ENCODE data around the gene NFIC. TPM values are rescaled to one million over a fixed set of nuclear protein-coding genes. Genes with fewer than 3 reads are reported as not detected.
"Not testable (repeated sequence)": the region's sequence is repeated elsewhere in the genome, so short reads cannot be mapped to it uniquely, and the experiment has no call there.

NFIC gene
- polyA plus RNA-seq, 3 donors from 2014 or later: 2.8 to 13.3 TPM; not detected in 1

DNA sequence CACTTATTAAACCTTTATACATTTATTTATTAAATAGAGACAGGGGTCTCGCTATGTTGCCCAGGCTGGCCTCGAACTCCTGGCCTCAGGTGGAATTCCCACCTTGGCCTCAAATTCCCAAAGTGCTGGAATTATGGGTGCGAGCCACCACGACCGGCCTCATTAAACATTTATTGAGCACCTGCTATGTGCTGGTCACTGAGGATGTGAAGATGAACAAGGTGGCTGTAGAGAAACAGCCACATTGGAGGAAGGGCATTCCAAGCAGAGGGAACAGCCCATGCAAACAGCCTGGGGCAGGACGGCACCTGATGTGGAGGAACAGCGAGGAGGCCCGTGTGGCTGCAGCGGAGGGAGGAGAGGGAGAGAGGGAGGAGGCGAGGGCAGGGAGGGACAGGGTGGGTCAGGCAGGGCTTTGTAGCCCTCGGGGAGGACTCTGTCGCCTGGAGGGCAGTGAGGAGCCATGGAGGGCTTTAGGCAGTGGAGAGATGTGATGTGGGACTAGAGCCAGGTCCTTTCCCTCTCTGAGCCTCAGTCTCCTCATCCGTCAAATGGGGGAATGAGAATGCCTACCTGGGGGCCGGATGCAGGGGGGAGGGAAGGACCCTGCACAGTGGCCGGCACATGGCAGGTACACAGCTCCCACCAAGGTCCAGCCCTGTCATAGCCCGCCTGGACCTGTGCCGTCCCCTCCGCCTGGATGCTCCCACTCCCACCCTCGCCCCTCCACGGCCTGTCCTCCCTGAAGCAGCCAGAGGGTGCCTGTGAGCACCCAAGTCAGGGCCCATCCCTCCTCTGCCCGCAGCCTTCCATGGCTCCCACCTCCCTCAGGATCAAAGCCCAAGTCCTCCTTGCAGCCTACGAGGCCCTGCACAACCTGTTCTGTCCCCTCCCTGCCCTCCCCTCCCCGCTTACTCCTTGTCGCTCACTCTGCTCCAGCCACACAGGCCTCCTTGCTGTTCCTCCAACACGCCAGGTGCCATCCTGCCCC lies 21.5 kb upstream of the NFIC start:
- no peak for DNase-seq
- H3K36me3 Mint-ChIP-seq: no peaks in the 10 kb centered on the region
- H3K27ac Mint-ChIP-seq: no peak overlapping the region
- no peaks in the 10 kb centered on the region for H3K9me3 Mint-ChIP-seq
- H3K4me3 Mint-ChIP-seq: peak overlapping the region in 1 of 5 donors; percentile 7
- H3K27me3 Mint-ChIP-seq (ENCODE audit: low read depth in 3 of 3): peaks cover 0 to 2% (median 0%) of the 10 kb centered on the region in 3 donors
- H3K4me1 Mint-ChIP-seq: peaks cover 0 to 4% of the 10 kb centered on the region in 2 donors

DNA sequence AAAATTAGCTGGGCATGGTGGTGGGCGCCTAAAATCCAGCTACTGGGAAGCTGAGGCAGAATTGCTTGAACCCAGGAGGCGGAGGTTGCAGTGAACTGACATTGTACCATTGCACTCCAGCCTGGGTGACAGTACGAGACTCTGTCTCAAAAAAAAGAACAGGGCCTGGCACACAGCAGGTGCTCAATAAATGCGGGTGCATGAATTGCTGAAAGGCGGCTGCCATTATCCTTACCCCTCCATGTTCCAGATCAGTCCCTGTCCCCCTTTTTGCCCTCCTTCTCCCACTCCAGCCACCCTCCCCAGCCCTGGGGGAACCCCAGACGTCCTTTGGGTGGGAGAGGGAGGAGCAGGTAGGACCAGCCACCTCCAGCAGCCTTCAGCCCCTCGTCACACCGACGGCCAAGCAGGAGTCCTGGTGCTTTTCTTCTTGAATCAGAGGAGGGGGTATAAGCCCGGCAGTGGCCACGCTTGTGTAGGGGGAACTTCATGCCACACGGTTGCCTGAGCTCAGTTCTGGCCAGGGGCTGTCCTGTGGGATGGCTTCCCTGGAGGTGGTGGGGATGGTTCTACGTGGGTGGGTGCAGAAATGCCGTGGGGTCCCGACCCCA lies 20.4 kb upstream of the NFIC start:
- Mint-ChIP-seq H3K27me3 (ENCODE audit: low read depth in 3 of 3) (peaks cover 0 to 2% (median 0%) of the 10 kb centered on the region in 3 donors), H3K4me1 (peaks cover 0 to 3% of the 10 kb centered on the region in 2 donors), H3K27ac (no peak overlapping the region)

DNA sequence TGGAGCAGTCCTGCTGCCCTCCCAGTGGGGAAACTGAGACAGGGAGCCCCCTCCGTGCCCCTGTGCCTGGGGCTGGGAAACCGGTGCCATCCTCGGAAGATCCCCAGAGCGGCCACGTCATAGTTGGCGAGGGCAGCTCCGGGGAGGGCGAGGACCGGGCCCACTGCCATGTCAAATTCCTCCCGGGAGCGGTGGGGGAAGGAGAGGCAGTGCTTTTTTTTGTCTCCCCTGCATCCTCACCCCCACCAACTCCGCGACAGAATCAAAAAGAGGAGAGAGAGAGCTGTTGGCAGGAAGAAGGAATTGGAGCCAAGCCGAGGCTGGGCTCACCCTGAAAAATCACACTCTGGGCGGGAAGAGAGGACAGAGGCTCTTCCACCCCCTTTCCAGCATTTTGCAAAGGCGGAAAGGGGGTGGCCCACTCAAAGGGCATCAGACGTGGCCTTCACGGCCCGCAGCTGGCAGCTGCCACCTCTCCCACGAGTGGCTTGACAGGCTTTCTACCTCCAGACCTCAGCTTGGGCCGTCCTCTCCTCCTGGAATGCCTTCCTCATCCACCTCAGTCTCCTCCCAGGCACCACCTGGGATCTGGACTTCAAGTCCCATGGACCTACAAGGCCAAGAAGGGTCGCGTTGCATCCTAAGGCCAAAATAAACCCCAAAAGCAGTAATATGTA lies 19.6 kb upstream of the NFIC start:
- H3K4me1 Mint-ChIP-seq: peaks cover 0 to 3% of the 10 kb centered on the region in 2 donors
- no peak for DNase-seq
- no peaks in the 10 kb centered on the region for H3K9me3 Mint-ChIP-seq
- H3K4me3 Mint-ChIP-seq: no peak overlapping the region
- H3K36me3 Mint-ChIP-seq: no peaks in the 10 kb centered on the region
- H3K27me3 Mint-ChIP-seq (ENCODE audit: low read depth in 3 of 3): peaks cover 0 to 2% (median 2%) of the 10 kb centered on the region in 3 donors
- H3K27ac Mint-ChIP-seq: no peak overlapping the region

More for the DNA sequence above, 20.4 kb upstream of the NFIC start:
- Mint-ChIP-seq H3K9me3 (no peaks in the 10 kb centered on the region), H3K4me3 (no peak overlapping the region), H3K36me3 (no peaks in the 10 kb centered on the region)
- no peak for DNase-seq

GRCh38 chr19:3348042-3348441 lies 18.3 kb upstream of the NFIC start:
- Mint-ChIP-seq H3K4me3 (no peak overlapping the region), H3K4me1 (peaks cover 0 to 3% of the 10 kb centered on the region in 2 donors), H3K9me3 (no peaks in the 10 kb centered on the region), H3K27me3 (ENCODE audit: low read depth in 3 of 3) (peaks cover 0 to 2% (median 2%) of the 10 kb centered on the region in 3 donors), H3K36me3 (no peaks in the 10 kb centered on the region), H3K27ac (no peak overlapping the region)
- no peak for DNase-seq

DNA sequence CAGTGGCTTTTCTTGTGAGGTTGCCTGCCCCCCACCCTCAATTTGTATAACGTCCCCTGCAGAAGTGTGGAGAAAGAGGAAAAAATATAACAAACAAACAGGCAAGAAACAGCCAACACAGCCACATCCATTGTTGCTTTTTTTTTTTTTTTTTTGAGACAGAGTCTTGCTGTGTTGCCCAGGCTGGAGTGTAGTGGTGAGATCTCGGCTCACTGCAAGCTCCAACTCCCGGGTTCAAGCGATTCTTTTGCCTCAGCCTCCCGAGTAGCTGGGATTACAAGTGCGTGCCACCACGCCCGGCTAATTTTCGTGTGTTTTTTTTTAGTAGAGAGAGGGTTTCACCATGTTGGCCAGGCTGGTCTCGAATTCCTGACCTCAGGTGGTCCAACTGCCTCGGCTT lies 17.9 kb upstream of the NFIC start:
- H3K4me3 Mint-ChIP-seq; DNase-seq; H3K9me3 Mint-ChIP-seq; H3K36me3 Mint-ChIP-seq; H3K27me3 Mint-ChIP-seq (ENCODE audit: low read depth in 3 of 3); H3K4me1 Mint-ChIP-seq: not testable (repeated sequence)
- H3K27ac Mint-ChIP-seq: peak overlapping the region in 1 of 6 donors; percentile 28

- no peak overlapping the region for H3K4me3 Mint-ChIP-seq
- H3K27me3 Mint-ChIP-seq (ENCODE audit: low read depth in 3 of 3): peaks cover 0 to 2% (median 2%) of the 10 kb centered on the region in 3 donors
- H3K27ac Mint-ChIP-seq: no peak overlapping the region
- H3K36me3 Mint-ChIP-seq: no peaks in the 10 kb centered on the region
- H3K9me3 Mint-ChIP-seq: no peaks in the 10 kb centered on the region
- DNase-seq: no peak
- H3K4me1 Mint-ChIP-seq: no peaks in the 10 kb centered on the region
Observed at GRCh38 chr19:3350014-3350663, 16.2 kb upstream of the NFIC start.

DNA sequence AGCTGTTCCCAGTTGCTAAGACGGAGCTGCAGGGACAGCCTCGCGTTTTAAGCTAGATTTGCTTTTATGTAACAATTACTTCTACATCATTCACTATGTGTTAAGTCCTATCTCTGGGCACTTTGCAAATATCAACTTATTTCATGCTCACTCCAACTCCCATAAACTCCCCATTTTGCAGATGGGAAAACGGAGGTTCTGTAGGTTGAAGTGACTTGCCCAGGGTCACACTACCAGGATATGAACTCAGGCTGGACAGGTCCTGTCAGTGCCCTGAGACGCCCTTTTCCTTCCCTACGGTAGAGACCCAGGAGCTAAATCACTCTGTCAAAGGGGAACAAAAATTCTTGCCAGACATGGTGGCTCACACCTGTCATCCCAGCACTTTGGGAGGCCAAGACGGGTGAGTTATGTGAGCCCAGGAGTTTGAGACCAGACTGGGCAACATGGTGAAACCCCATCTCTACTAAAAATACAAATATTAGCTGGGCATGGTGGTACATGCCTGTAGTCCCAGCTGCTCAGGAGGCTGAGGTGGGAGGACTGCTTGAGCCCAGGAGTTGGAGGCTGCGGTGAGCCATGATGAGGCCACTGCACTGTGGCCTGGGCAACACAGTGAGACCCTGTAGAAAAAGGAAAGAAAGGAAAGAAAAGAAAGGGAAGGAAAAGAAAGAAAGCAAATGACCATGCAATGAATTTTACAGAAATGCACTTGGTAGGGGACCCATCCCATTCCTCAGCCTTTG lies 14.5 kb upstream of the NFIC start:
- Mint-ChIP-seq H3K4me1 (peaks cover 0 to 1% of the 10 kb centered on the region in 2 donors), H3K27ac (no peak overlapping the region), H3K9me3 (no peaks in the 10 kb centered on the region)

GRCh38 chr19:3353493-3353892 lies 12.9 kb upstream of the NFIC start:
- no peaks in the 10 kb centered on the region for H3K36me3 Mint-ChIP-seq
- H3K4me3 Mint-ChIP-seq: no peak overlapping the region
- no peak overlapping the region for H3K27ac Mint-ChIP-seq
- DNase-seq: no peak
- H3K4me1 Mint-ChIP-seq: peaks cover 12 to 15% of the 10 kb centered on the region in 2 donors
- no peaks in the 10 kb centered on the region for H3K9me3 Mint-ChIP-seq
- peaks cover 0 to 8% (median 5%) of the 10 kb centered on the region in 3 donors for H3K27me3 Mint-ChIP-seq (ENCODE audit: low read depth in 3 of 3)

More for the DNA sequence above, 14.5 kb upstream of the NFIC start:
- H3K36me3 Mint-ChIP-seq: no peaks in the 10 kb centered on the region
- H3K4me3 Mint-ChIP-seq: no peak overlapping the region
- no peak for DNase-seq
- H3K27me3 Mint-ChIP-seq (ENCODE audit: low read depth in 3 of 3): peaks cover 0 to 2% (median 2%) of the 10 kb centered on the region in 3 donors

DNA sequence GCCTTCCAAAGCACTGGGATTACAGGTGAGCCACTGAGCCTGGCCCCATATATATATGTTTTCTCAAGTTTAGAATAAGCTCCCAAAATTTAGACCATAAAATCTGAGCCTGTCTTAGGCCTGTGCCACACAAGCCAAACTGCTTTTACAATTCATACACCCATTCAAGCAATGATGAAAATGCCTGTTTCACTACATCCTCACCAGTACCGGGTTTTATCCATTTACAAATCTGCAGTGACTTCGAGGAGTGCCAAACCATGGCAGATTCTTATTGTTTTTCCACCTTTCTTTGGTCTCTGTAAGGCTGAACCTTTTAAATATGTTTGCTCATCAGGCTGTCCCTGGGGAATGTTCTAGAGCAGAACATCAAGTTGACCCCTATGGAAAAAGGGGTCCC lies 9.6 kb upstream of the NFIC start:
- H3K27ac Mint-ChIP-seq: peak overlapping the region in 4 of 6 donors; percentile 71 to 83 (median 74)
- peaks cover 19 to 26% of the 10 kb centered on the region in 2 donors for H3K4me1 Mint-ChIP-seq
- peaks cover 2 to 11% (median 5%) of the 10 kb centered on the region in 3 donors for H3K27me3 Mint-ChIP-seq (ENCODE audit: low read depth in 3 of 3)
- H3K9me3 Mint-ChIP-seq: no peaks in the 10 kb centered on the region
- H3K4me3 Mint-ChIP-seq: peak overlapping the region; percentile 74 to 83 (median 75)
- no peaks in the 10 kb centered on the region for H3K36me3 Mint-ChIP-seq
- no peak for DNase-seq

DNA sequence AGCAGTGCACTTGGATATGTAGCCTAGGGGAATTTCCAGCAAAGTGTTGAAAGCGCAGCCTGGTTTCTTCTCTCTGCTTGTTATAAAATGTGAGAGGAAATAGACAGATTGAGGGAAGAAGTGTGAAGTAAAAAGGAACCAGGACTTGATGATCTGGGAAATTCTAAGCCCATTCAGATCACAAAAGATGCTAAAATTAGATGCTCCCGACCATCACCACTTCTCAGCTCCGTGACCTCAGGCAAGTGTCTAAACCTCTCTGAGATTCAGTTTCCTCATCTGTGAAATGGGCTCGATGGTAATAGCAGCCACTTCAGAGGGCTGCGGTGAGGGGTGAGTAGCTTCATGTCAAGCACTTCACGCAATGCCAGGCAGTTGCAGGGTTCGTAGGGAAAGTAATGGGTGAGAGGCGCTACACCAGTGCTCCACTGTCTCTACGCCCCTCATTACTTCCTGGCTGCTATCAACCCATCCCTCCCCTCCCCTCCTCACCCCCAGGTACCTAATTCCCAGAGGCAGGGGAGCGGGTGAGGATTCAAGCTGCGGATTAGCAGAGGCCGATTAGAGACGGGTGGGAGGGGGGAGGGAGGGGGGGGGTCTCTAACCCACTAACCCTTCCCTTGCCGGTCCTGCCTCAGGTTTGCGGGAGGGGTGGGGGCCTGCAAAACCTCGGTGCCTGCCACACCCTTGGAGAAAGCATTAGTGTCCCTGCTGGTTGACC lies 9.0 kb upstream of the NFIC start:
- Mint-ChIP-seq H3K27me3 (ENCODE audit: low read depth in 3 of 3) (peaks cover 2 to 11% (median 6%) of the 10 kb centered on the region in 3 donors), H3K27ac (peak overlapping the region; percentile 33 to 89 (median 80)), H3K4me1 (peaks cover 26 to 33% of the 10 kb centered on the region in 2 donors), H3K36me3 (no peaks in the 10 kb centered on the region), H3K4me3 (peak overlapping the region; percentile 80 to 89 (median 84)), H3K9me3 (no peaks in the 10 kb centered on the region)
- DNase-seq: peak; percentile 20 to 58 (median 27)

- Mint-ChIP-seq H3K4me1 (peaks cover 32 to 34% of the 10 kb centered on the region in 2 donors), H3K9me3 (no peaks in the 10 kb centered on the region), H3K27ac (peak overlapping the region; percentile 72 to 89 (median 78)), H3K27me3 (ENCODE audit: low read depth in 3 of 3) (peaks cover 2 to 11% (median 6%) of the 10 kb centered on the region in 3 donors), H3K4me3 (peak overlapping the region; percentile 80 to 89 (median 84)), H3K36me3 (no peaks in the 10 kb centered on the region)
- peak; percentile 32 to 49 (median 45) for DNase-seq
Observed at GRCh38 chr19:3357992-3358688, 8.2 kb upstream of the NFIC start.

- Mint-ChIP-seq H3K27ac (peak overlapping the region in 4 of 6 donors; percentile 45 to 76 (median 56)), H3K4me1 (peaks cover 32 to 34% of the 10 kb centered on the region in 2 donors), H3K9me3 (no peaks in the 10 kb centered on the region), H3K27me3 (ENCODE audit: low read depth in 3 of 3) (peaks cover 2 to 11% (median 6%) of the 10 kb centered on the region in 3 donors), H3K36me3 (no peaks in the 10 kb centered on the region), H3K4me3 (peak overlapping the region; percentile 80 to 86 (median 81))
- DNase-seq: no peak
Observed at GRCh38 chr19:3358689-3359014, 7.7 kb upstream of the NFIC start.

All from immature natural killer cell (primary cell).